DMS153 treated with DMSO at 0.1 percent for 48 hours (cell line): ENCODE data around the gene MAN2C1.
"Not testable (repeated sequence)": the region's sequence is repeated elsewhere in the genome, so short reads cannot be mapped to it uniquely, and the experiment has no call there.

ENCODE experiments used
- DNase-seq: peaks from one replicate; lab custom pipeline; 2025; ENCODE audit not compliant: unreplicated experiment; lab: John Stamatoyannopoulos, UW

The MAN2C1 gene

DNA sequence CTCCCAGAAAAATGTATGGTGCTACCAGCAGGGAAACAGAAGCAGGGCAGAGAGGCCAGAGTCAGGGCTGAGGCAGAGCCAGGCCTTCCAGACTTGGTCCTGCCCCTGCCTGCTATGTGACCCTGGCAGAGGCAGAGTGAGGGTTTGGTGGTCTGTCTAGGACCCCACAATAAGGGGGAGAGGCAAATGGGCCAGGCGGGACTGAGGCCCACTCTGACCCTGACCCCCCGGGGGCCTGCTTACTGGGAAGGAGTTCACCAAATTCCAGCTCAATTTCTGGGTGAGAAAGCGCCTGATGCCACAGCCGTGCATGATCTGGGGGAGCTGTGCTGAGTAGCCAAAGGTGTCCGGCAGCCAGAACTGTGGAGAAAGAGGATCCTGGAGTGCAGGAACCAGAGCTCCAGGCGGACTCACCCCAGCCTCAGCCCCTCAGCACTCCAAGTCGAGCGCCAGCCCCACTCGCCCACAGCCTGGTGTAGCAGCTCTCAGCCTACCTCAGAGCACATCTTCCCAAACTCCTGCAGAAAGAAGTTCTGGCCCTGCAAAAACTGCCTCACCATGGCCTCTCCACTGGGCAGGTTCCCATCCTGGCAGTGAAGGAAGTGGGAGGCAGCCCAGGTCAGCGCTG, 6.9 kb downstream of the MAN2C1 start:
- no peak for DNase-seq

DNA sequence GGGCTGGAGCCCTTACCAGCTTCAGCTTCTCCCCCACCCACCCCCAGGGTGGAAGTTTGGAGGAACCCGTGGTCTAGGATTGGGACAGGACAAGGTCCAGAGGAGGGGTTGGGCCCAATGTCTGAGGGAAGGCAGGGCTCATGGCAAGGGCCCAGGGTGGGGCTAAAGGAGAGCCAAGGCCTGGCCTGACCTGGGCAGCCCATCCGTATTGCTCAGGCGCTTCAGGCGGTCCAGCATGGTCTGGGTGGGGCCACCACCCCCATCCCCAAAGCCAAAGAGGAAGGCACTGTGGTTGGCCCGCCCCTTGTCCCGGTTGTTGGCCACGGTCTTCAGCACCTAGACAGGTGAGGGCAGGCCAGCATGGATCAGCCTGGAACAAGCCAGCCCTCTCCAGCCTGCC, 7.6 kb downstream of the MAN2C1 start:
- DNase-seq, result no peak

DNA sequence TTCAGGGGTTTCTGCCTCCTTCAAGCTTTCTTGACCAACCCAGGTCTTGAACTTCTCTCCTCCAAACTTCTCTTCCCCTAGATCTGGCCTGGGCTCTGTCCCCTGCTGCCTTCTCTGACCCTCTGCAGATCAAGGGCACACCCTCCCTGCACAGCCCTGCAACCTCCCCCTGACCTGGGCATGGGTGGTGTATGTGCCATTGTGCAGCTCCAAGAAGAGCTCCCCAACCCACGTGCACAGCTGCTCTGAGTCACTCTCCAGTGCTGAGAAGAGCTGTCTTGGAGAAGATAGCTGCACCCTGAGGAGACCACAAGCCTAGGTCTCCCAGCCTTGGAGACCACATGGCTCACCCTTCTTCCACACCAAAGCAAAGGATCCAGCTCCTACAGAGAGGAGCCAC, 8.0 kb downstream of the MAN2C1 start:
- no peak for DNase-seq

DNA sequence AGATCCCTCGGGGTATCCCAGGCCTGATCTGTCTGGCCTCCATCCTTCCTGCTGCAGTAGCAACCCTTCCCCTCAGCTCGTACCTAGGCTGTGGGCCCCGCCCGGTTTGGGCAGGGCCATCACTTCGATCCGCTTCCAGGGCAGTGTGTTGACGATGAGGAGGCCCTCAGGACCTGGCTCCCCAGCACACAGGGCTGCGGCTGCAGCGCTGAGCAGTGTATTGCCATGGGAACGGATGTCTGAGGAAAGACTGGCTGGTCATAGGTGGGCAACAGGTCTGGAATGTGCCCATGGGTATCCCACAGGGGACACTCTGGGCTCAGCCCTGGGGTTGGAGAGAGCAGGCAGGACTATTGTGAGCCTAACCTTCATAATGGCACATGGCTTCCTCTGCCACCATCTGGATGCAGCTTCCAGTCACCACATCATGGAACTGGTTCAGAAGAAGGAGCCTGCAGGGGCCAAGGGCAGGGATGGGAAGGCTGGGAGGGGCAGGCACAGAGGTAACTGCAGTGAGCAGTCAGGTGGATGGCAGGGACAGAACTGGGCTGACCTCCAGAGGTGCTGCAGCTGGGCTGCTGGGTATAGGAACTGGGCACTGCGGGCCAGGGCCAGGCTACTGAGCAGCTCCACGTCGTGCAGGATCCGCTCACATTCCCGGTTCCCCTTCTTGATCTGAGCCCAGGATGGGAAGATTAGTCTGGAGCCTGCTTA, 8.7 kb downstream of the MAN2C1 start:
- DNase-seq, result no peak

DNA sequence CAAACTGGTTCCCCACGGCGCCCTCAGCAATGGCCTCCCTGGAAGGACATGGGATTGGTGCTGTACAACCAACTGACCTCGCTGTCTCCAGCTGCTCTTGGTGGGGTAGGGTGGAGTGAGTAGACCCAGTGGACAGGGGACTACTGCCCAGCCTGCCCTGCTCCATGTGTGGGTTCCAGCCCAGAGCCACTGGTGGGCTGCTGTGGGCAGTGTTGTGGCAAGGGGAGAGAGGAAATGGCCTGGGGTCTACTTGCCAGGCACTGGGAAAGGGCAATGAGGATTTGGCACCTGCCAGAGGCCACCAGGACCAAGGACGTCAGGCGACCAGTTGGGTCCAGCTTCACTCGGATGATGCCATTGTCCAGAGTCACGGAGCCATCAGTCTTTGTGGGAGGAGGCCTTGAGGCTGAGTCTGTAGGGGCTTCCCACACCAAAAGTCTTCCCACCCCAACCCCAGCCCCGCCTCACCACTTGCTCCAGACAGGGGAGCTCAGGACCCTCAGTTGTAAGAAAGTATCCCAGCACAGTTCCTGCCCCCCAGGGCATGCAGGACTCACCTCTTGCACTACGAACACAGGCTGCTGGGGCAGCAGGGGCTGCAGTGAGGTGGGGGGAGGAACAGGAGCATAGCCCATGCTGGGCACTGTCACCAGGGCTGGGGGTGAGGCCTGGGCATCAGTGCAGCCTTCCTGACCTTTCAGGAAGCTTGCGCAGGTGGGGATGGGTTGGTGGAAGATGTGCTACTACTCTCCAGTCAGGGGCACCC, 9.5 kb downstream of the MAN2C1 start:
- no peak for DNase-seq

DNA sequence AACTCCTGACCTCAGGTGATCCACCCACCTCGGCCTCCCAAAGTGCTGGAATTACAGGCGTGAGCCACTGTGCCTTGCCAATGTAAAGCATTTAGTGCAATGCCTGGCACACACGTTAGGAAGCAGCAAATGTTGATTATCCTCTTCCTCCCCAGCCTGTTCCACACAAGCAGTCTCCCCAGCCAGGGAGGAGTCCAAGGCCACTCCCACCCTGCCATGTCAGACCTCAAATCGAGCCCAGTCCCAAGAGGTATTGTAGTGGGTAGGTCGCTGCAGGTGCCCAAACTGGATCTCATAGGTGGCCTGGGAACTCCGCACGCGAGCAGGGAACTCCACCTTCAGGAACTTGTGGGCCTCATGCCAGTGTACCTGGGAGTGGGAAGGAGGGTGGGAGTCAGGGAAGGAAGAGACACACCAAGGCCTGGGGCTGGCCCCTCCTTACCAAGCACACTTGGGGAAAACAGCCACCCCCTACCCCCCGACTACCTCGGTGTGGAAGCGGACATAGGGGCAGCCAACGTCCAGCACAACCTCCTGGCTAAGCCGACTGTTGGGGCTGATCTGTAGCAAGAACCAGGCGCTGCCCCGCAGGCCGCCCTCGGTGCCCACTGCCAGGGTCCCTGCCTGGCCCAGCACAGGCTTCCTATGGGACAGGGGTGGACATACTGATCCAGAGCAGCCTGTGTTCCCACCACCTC, 10.3 kb downstream of the MAN2C1 start:
- no peak for DNase-seq

DNA sequence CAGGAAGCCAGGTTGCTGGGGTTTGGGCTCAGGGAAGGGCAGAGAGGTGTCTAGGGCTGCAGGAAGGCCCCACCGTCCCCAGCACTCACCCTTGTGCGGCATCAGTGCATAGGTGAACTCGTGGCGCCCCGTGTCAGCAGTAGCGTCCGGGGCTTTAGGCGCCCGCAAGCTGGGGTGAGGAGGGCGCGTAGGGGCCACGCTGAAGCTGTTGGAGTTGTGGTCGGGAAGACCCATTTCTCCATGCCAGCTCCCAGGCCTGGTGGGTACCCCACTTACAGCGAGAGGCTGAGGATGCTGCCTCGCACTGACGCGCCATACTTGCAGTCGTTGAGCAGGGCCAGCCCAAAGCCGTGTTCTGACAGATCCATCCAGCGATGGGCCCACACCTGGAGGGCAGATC, 11.9 kb downstream of the MAN2C1 start:
- no peak for DNase-seq

DNA sequence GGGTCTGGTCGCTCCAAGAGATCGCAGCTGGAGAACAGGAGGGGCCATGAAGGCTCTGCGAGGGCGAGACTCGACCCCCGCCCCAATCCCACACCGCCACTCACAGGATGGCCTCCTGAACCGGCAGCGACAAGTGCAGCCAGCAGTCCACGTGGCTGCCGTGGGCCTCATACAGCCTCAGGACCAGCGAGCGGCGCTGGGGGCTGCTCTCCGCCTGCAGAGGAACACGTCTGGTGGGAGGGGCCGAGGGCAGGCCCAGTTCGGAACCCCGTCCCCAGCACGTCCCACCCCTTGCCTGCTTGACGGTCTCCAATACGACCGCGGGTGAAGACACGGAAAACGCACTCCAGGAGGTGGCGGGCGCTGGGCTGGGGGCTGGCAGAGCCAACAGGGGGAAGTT, 12.4 kb downstream of the MAN2C1 start:
- DNase-seq, result no peak

DNA sequence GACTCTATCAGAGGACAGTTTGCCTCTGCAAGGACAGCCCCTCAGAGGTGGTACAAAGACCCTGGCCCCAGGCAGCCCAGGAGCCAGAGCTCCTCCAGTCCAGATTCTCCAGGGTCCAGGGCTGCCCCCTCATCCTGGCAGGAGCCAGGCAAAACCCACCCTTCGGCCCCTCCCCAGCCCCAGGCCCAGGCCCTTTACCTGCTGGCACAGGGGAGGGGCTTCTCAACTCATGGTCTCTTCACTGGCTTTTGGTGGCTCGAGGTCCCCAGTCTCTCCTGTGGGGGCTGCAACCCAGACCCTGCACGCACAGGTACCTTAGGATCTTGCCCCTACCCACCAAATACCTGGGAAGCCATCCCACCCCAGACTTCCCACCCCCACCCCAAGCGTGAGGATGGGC, 13.0 kb downstream of the MAN2C1 start:
- no peak for DNase-seq

DNA sequence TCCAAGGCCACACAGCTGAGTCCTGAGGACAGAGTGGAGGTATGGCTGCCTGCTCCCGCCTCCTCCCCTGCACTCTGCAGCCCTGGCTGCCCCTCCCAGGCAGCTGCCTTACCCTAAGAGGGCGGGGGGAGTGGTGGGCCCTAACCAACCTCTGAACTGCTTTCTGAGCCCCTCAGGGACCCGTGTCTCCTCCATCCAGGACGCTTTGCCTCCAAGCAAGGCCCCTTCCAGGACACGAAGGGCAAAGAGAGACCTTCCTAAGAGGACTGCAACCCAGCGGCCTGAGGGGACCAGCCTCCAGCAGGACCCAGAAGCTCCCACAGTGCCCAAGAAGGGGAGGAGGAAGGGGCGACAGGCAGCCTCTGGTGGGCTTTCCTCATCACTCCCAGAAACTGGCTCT, 14.0 kb downstream of the MAN2C1 start:
- DNase-seq, result no peak

DNA sequence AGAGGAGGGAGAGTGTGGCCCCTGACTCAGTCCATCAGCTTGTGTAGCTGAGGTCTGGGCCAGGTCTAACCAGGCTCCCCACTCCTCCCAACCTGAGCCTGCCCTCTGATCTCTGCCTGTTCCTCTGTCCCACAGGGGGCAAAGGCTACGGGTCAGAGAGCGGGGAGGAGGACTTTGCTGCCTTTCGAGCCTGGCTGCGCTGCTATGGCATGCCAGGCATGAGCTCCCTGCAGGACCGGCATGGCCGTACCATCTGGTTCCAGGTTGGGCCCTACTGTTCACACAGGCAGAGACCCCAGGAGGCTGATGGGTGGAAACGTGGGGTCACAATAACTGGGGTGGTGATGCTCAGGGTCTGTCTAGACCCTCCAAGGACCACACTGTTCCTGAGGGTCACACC, 14.8 kb downstream of the MAN2C1 start:
- DNase-seq, result no peak

DNA sequence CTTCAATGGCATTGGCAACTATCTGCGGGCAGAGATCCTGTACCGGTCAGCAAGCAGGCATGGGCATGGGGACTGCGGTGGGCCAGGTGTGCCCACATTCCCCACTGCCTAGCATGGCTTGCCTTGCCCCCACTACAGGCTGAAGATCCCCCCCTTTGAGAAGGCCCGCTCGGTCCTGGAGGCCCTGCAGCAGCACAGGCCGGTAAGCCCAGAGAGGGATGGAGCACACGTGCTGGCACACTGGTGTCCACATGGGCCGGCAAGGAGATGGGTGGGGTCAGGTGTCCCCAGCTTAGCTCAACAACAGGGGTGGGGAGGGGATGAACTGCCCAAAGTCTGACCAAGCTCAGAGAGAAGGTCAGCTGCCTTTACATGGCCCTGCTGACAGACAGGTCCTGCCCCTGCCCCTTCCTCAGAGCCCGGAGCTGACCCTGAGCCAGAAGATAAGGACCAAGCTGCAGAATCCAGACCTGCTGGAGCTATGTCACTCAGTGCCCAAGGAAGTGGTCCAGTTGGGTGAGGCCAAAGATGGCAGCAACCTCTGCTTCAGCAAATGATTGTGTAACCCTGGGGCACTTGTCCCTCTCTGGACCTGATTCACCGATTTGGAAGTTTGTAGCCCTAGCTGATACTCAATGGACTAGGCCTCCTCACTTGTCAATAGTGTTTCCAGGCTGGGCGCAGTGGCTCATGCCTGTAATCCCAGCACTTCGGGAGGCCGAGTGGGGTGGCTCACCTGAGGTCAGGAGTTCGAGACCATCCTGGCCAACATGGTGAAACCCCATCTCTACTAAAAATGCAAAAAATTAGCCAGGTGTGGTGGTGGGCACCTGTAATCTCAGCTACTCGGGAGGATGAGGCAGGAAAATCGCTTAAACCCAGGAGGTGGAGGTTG, 16.0 kb downstream of the MAN2C1 start:
- no peak for DNase-seq

DNA sequence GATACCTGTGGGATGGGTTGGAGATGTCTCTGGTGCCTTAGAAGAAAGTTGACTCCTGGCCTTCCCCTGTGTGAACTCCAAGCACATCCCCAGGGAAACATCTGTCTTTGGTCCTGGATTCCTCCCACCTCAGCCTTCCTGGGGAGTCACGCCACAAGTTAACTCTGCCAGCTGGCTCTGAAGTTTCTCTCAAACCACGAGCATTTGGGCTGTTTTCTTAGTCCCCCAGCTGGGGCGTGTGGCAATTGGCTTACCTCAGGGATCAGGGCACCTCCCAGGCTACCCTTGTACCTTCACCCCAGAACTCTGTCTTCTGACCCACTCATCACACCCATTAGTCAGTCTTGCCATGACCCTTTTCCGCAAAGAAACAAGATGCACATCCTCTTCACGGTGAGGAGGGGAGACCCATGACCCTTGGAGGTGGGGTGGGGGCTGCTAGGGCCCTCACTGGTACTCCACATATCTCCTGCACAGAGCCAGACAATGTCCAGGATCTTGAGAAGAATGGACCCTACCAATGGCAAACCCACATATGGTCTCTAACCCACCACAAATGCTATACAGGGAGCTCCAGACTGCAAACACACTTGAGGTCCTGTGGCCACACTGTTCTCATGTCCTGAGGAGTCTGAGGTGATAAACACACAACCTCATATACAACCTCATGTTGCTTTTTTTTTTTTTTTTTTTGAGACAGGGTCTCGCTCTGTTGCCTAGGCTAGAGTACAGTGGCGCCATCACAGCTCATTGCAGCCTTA, 17.6 kb downstream of the MAN2C1 start:
- DNase-seq, result no peak

DNA sequence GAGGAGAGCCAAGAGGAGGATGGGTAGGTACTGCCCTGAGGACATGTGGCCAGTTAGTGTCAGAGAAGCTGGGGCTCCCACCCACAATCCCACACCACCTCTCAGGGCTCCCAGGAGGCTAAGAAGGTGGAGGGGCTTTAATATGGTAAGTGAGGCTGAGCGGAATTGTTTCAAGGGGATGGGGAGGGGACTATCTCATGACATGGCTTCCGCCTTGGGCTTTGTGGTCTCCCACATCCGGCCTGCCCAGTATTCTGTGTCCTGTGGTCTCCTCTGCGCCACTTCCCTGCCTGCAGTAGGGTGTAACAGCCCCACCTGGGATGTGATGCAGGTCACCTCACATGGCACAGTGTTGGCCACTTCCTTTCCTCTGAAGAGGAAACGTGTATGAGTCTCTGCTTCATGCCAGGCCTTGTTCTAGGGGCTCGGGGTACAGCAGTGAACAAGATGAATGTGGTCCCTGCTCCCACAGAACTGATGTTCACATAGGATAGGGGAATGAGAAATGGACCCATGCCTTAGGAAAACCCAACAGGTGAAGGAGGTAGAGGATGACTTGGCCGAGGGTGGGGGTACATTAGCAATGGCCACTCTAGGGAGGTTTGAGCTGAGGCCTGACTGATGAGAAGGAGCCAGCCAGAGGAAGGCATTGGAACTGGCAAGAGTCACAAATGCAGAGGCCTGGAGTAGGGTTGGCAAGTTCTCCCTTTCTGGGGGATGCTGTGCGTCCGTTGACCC, 18.4 kb downstream of the MAN2C1 start:
- no peak for DNase-seq

DNA sequence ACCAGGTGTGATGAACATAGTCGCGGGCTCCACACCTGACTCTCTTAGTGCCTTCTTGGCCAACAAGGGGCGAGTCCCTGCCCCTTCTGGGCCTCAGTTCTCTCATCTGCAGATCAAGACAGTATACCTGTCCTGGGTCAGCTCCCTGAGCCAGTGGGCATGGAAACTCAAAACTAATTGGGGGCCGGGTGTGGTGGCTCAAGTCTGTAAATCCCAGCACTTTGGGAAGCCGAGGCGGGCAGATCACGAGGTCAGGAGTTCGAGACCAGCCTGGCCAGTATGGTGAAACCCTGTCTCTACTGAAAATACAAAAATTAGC, 19.1 kb downstream of the MAN2C1 start:
- DNase-seq, result not testable (repeated sequence)

DNA sequence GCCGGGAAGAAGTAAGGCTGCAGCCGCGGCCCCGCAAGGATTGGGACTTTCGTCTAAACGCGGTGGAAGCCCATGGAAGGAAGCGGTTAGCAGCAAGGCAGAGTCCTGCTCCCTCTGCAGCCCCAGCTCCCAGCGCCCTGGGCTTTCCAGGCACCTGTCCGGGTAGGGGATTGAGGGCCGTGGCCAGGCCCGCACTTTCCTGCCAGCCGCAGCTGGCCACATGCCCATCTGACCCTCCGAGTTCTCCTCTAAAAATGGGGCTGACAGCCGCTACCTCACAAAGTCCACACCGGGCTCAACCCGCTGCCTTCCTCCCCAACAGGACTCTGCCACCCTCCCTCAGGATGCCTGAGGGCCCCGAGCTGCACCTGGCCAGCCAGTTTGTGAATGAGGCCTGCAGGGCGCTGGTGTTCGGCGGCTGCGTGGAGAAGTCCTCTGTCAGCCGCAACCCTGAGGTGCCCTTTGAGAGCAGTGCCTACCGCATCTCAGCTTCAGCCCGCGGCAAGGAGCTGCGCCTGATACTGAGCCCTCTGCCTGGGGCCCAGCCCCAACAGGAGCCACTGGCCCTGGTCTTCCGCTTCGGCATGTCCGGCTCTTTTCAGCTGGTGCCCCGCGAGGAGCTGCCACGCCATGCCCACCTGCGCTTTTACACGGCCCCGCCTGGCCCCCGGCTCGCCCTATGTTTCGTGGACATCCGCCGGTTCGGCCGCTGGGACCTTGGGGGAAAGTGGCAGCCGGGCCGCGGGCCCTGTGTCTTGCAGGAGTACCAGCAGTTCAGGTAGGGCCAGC, 19.7 kb downstream of the MAN2C1 start:
- DNase-seq, result no peak

DNA sequence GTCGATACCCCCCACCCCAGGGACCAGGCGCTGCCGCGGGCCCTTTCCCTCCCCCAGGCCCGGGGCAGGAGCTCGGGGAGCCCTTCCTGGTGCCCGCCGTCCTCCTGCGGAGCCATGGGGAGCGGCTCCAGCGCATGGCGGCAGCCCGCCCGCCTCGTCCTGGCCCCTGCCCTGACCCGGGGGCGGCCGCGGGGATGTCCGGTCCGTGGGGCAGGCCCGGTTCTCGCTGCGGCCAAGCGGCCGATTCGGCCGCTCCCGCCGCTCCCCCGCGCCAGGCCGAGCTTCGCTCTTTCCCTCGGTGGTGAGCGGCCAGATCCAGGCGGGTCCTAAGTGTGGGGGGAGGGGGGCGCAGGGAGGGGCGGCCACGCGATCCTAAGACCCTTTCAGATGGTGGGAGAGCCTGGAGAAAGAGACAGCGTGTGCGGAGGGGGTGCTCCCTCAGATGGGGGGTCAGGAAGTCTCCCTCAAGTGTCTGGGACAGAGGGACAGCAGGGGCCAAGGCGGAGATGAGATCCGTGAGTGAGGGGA, 20.3 kb downstream of the MAN2C1 start:
- no peak for DNase-seq
